Stimulated activated memory B cell treated with anti-CD40 and anti-IgM and Interleukin-4, amounts not matched to agents 10 μg/mL and 1 μg/mL and 100 μg/mL, for 72 hours (primary cell): ENCODE measurements around the gene CTU1.

Experiments
- ATAC-seq: fragments of 150-1000 bp; cut with Tn5 transposase; 2 replicates; pipeline ENCODE4 v1.10.0; 2021
- H3K27ac Mint-ChIP-seq: one replicate; pipeline ENCODE4 v1.8.0; 2022; ENCODE audit warnings: mild to moderate bottlenecking, mixed read lengths
- H3K27me3 Mint-ChIP-seq: one replicate; pipeline ENCODE4 v1.8.0; 2022; ENCODE audit warnings: mixed read lengths
- H3K36me3 Mint-ChIP-seq: one replicate; pipeline ENCODE4 v1.8.0; 2022; ENCODE audit warnings: mixed read lengths
- H3K4me1 Mint-ChIP-seq: one replicate; pipeline ENCODE4 v1.8.0; 2022; ENCODE audit warnings: mixed read lengths
- H3K4me3 Mint-ChIP-seq: one replicate; pipeline ENCODE4 v1.8.0; 2022; ENCODE audit warnings: mild to moderate bottlenecking, moderate library complexity, mixed read lengths
- H3K9me3 Mint-ChIP-seq: one replicate; pipeline ENCODE4 v1.8.0; 2022; ENCODE audit warnings: mixed read lengths

The CTU1 gene

GRCh38 chr19:51100601-51101000 is 7.6 kb downstream of the CTU1 start:
- ATAC-seq, result no peak
- H3K4me1 Mint-ChIP-seq, result peaks cover 33% of the 10 kb centered on the region
- peaks cover 62% of the 10 kb centered on the region for H3K36me3 Mint-ChIP-seq
- H3K27ac Mint-ChIP-seq, result no peak overlapping the region
- H3K9me3 Mint-ChIP-seq, result no peaks in the 10 kb centered on the region
- no peak overlapping the region for H3K4me3 Mint-ChIP-seq
- H3K27me3 Mint-ChIP-seq, result no peaks in the 10 kb centered on the region

- H3K27ac Mint-ChIP-seq, result no peak overlapping the region
- peaks cover 27% of the 10 kb centered on the region for H3K4me1 Mint-ChIP-seq
Observed at GRCh38 chr19:51099047-51099382, 9.2 kb downstream of the CTU1 start.

GRCh38 chr19:51098365-51099046 is 9.7 kb downstream of the CTU1 start:
- Mint-ChIP-seq H3K27me3 (no peaks in the 10 kb centered on the region), H3K4me3 (no peak overlapping the region), H3K9me3 (no peaks in the 10 kb centered on the region), H3K36me3 (peaks cover 46% of the 10 kb centered on the region), H3K4me1 (peaks cover 27% of the 10 kb centered on the region), H3K27ac (no peak overlapping the region)
- peak; percentile 63 for ATAC-seq

More at GRCh38 chr19:51099047-51099382, 9.2 kb downstream of the CTU1 start:
- no peak for ATAC-seq
- no peak overlapping the region for H3K4me3 Mint-ChIP-seq
- no peaks in the 10 kb centered on the region for H3K27me3 Mint-ChIP-seq
- H3K9me3 Mint-ChIP-seq, result no peaks in the 10 kb centered on the region
- peaks cover 51% of the 10 kb centered on the region for H3K36me3 Mint-ChIP-seq

- Mint-ChIP-seq H3K27ac (no peak overlapping the region), H3K4me3 (no peak overlapping the region), H3K9me3 (no peaks in the 10 kb centered on the region), H3K27me3 (no peaks in the 10 kb centered on the region), H3K4me1 (peaks cover 25% of the 10 kb centered on the region), H3K36me3 (peaks cover 40% of the 10 kb centered on the region)
- ATAC-seq, result no peak
Observed at GRCh38 chr19:51097796-51098195, 10.4 kb downstream of the CTU1 start.

- H3K4me3 Mint-ChIP-seq, result no peak overlapping the region
- H3K36me3 Mint-ChIP-seq, result peaks cover 34% of the 10 kb centered on the region
- no peaks in the 10 kb centered on the region for H3K27me3 Mint-ChIP-seq
- peak; percentile 68 for ATAC-seq
- H3K4me1 Mint-ChIP-seq, result peaks cover 20% of the 10 kb centered on the region
- no peak overlapping the region for H3K27ac Mint-ChIP-seq
- H3K9me3 Mint-ChIP-seq, result no peaks in the 10 kb centered on the region
Observed at GRCh38 chr19:51097166-51097738, 11.0 kb downstream of the CTU1 start.

- H3K4me1 Mint-ChIP-seq, result peaks cover 16% of the 10 kb centered on the region
- H3K27me3 Mint-ChIP-seq, result no peaks in the 10 kb centered on the region
- no peak for ATAC-seq
- no peaks in the 10 kb centered on the region for H3K9me3 Mint-ChIP-seq
- H3K4me3 Mint-ChIP-seq, result no peak overlapping the region
- H3K27ac Mint-ChIP-seq, result no peak overlapping the region
- peaks cover 34% of the 10 kb centered on the region for H3K36me3 Mint-ChIP-seq
Observed at GRCh38 chr19:51096473-51097165, 11.6 kb downstream of the CTU1 start.

- no peak overlapping the region for H3K27ac Mint-ChIP-seq
- peaks cover 26% of the 10 kb centered on the region for H3K36me3 Mint-ChIP-seq
- no peak for ATAC-seq
- no peaks in the 10 kb centered on the region for H3K9me3 Mint-ChIP-seq
- peaks cover 11% of the 10 kb centered on the region for H3K4me1 Mint-ChIP-seq
- H3K4me3 Mint-ChIP-seq, result no peak overlapping the region
- H3K27me3 Mint-ChIP-seq, result no peaks in the 10 kb centered on the region
Observed at GRCh38 chr19:51094696-51095279, 13.4 kb downstream of the CTU1 start.

GRCh38 chr19:51093510-51094345 is 14.5 kb downstream of the CTU1 start:
- no peak overlapping the region for H3K27ac Mint-ChIP-seq
- H3K4me3 Mint-ChIP-seq, result no peak overlapping the region
- peaks cover 25% of the 10 kb centered on the region for H3K36me3 Mint-ChIP-seq
- no peaks in the 10 kb centered on the region for H3K27me3 Mint-ChIP-seq
- no peaks in the 10 kb centered on the region for H3K9me3 Mint-ChIP-seq
- ATAC-seq, result no peak
- peaks cover 7% of the 10 kb centered on the region for H3K4me1 Mint-ChIP-seq

- ATAC-seq, result no peak
- Mint-ChIP-seq H3K4me1 (peaks cover 7% of the 10 kb centered on the region), H3K36me3 (peaks cover 22% of the 10 kb centered on the region), H3K27ac (no peak overlapping the region), H3K4me3 (no peak overlapping the region), H3K9me3 (no peaks in the 10 kb centered on the region), H3K27me3 (no peaks in the 10 kb centered on the region)
Observed at GRCh38 chr19:51093101-51093500, 15.1 kb downstream of the CTU1 start.

- Mint-ChIP-seq H3K4me1 (peaks cover 6% of the 10 kb centered on the region), H3K4me3 (no peak overlapping the region), H3K9me3 (no peaks in the 10 kb centered on the region), H3K36me3 (peaks cover 18% of the 10 kb centered on the region), H3K27me3 (no peaks in the 10 kb centered on the region), H3K27ac (no peak overlapping the region)
- no peak for ATAC-seq
Observed at GRCh38 chr19:51091895-51092873, 16.0 kb downstream of the CTU1 start.

GRCh38 chr19:51091126-51091525 is 17.1 kb downstream of the CTU1 start:
- peaks cover 21% of the 10 kb centered on the region for H3K36me3 Mint-ChIP-seq
- no peaks in the 10 kb centered on the region for H3K9me3 Mint-ChIP-seq
- no peak overlapping the region for H3K27ac Mint-ChIP-seq
- H3K4me1 Mint-ChIP-seq, result no peaks in the 10 kb centered on the region
- no peak for ATAC-seq
- H3K4me3 Mint-ChIP-seq, result no peak overlapping the region
- H3K27me3 Mint-ChIP-seq, result no peaks in the 10 kb centered on the region

- no peaks in the 10 kb centered on the region for H3K9me3 Mint-ChIP-seq
- peak; percentile 14 for ATAC-seq
- peaks cover 21% of the 10 kb centered on the region for H3K36me3 Mint-ChIP-seq
- H3K4me3 Mint-ChIP-seq, result no peak overlapping the region
- no peaks in the 10 kb centered on the region for H3K4me1 Mint-ChIP-seq
- no peak overlapping the region for H3K27ac Mint-ChIP-seq
- H3K27me3 Mint-ChIP-seq, result no peaks in the 10 kb centered on the region
Observed at GRCh38 chr19:51090471-51090870, 17.7 kb downstream of the CTU1 start.

GRCh38 chr19:51089786-51090185 is 18.4 kb downstream of the CTU1 start:
- H3K4me1 Mint-ChIP-seq, result no peaks in the 10 kb centered on the region
- no peaks in the 10 kb centered on the region for H3K27me3 Mint-ChIP-seq
- H3K4me3 Mint-ChIP-seq, result no peak overlapping the region
- peaks cover 21% of the 10 kb centered on the region for H3K36me3 Mint-ChIP-seq
- ATAC-seq, result no peak
- no peak overlapping the region for H3K27ac Mint-ChIP-seq
- no peaks in the 10 kb centered on the region for H3K9me3 Mint-ChIP-seq

- Mint-ChIP-seq H3K4me3 (no peak overlapping the region), H3K9me3 (no peaks in the 10 kb centered on the region), H3K27me3 (peaks cover 30% of the 10 kb centered on the region), H3K4me1 (no peaks in the 10 kb centered on the region), H3K27ac (no peak overlapping the region), H3K36me3 (peaks cover 21% of the 10 kb centered on the region)
- no peak for ATAC-seq
Observed at GRCh38 chr19:51086153-51086850, 21.9 kb downstream of the CTU1 start.
